ENCODE measurements around the gene ATP8B4.
"Not testable (repeated sequence)": the region's sequence is repeated elsewhere in the genome, so short reads cannot be mapped to it uniquely, and the experiment has no call there.

ATP8B4 gene

GRCh38 chr15:50109076-50109987 is 9.7 kb downstream of the ATP8B4 start:
- no peak for DNase-seq (ENCODE audit: low read depth, low spot score)

GRCh38 chr15:50108461-50108860 is 10.6 kb downstream of the ATP8B4 start:
- no peak for DNase-seq (ENCODE audit: low read depth, low spot score)

- no peak for DNase-seq (ENCODE audit: low read depth, low spot score)
These were observed 11.2 kb downstream of the ATP8B4 start for GRCh38 chr15:50107591-50108408.

- DNase-seq (ENCODE audit: low read depth, low spot score) = no peak
These were observed 11.9 kb downstream of the ATP8B4 start for GRCh38 chr15:50107157-50107556.

GRCh38 chr15:50106457-50106856 is 12.6 kb downstream of the ATP8B4 start:
- no peak for DNase-seq (ENCODE audit: low read depth, low spot score)

- DNase-seq (ENCODE audit: low read depth, low spot score) = no peak
These were observed 18.5 kb downstream of the ATP8B4 start for GRCh38 chr15:50100486-50100885.

- no peak for DNase-seq (ENCODE audit: low read depth, low spot score)
These were observed 20.5 kb downstream of the ATP8B4 start for GRCh38 chr15:50098545-50098944.

GRCh38 chr15:50095938-50096821 is 22.9 kb downstream of the ATP8B4 start:
- DNase-seq (ENCODE audit: low read depth, low spot score) = no peak

- not testable (repeated sequence) for DNase-seq (ENCODE audit: low read depth, low spot score)
These were observed 29.6 kb downstream of the ATP8B4 start for GRCh38 chr15:50089386-50089785.

GRCh38 chr15:50084932-50085331 is 34.1 kb downstream of the ATP8B4 start:
- no peak for DNase-seq (ENCODE audit: low read depth, low spot score)

- DNase-seq (ENCODE audit: low read depth, low spot score) = no peak
These were observed 35.5 kb downstream of the ATP8B4 start for GRCh38 chr15:50083424-50084025.

- DNase-seq (ENCODE audit: low read depth, low spot score) = no peak
These were observed 37.0 kb downstream of the ATP8B4 start for GRCh38 chr15:50082066-50082465.

GRCh38 chr15:50077651-50078050 is 41.4 kb downstream of the ATP8B4 start:
- no peak for DNase-seq (ENCODE audit: low read depth, low spot score)

- DNase-seq (ENCODE audit: low read depth, low spot score) = no peak
These were observed 41.9 kb downstream of the ATP8B4 start for GRCh38 chr15:50077176-50077575.

GRCh38 chr15:50075319-50075718 is 43.7 kb downstream of the ATP8B4 start:
- no peak for DNase-seq (ENCODE audit: low read depth, low spot score)

GRCh38 chr15:50071551-50072258 is 47.3 kb downstream of the ATP8B4 start:
- no peak for DNase-seq (ENCODE audit: low read depth, low spot score)

- DNase-seq (ENCODE audit: low read depth, low spot score) = no peak
These were observed 51.0 kb downstream of the ATP8B4 start for GRCh38 chr15:50068016-50068415.

GRCh38 chr15:50067254-50067653 is 51.8 kb downstream of the ATP8B4 start:
- no peak for DNase-seq (ENCODE audit: low read depth, low spot score)

- DNase-seq (ENCODE audit: low read depth, low spot score) = no peak
These were observed 52.4 kb downstream of the ATP8B4 start for GRCh38 chr15:50066666-50067065.

GRCh38 chr15:50066202-50066601 is 52.8 kb downstream of the ATP8B4 start:
- DNase-seq (ENCODE audit: low read depth, low spot score) = no peak

- no peak for DNase-seq (ENCODE audit: low read depth, low spot score)
These were observed 53.8 kb downstream of the ATP8B4 start for GRCh38 chr15:50065279-50065678.

All from ELF-1 (cell line).